AG04450 (cell line): ENCODE data around the gene PHLDA2. TPM values are rescaled to one million over a fixed set of nuclear protein-coding genes. Genes with fewer than 3 reads are reported as not detected.

Experiments
- CTCF ChIA-PET: fragments of 300-600, 350-600 bp; formaldehyde crosslinking; extraction: SDS; loops from one replicate; lab custom pipeline; 2022; ENCODE audit warnings: antibody characterized with exemption, inconsistent platforms; lab: Charles Lee
- POLR2A ChIA-PET: fragments of 350-600 bp; formaldehyde crosslinking; extraction: SDS; loops from one replicate; lab custom pipeline; 2021; ENCODE audit warnings: antibody characterized with exemption, inconsistent platforms; lab: Yijun Ruan, JAX
- DNase-seq: peaks from one replicate; pipeline ENCODE4 v3.0.0-alpha.2; 2011; ENCODE audit warnings: low read depth, low spot score
- H3K27ac ChIP-seq: one replicate; pipeline ENCODE4 v1.5.1; 2012; ENCODE audit warnings: low read depth, low read length, control low read depth
- H3K27me3 ChIP-seq: one replicate; pipeline ENCODE4 v1.6.0; 2012; ENCODE audit warnings: low read length; ENCODE audit not compliant: control insufficient read depth, insufficient read depth
- H3K4me3 ChIP-seq: 2 replicates; pipeline ENCODE4 v1.5.1; 2011; ENCODE audit warnings: mild to moderate bottlenecking, low read depth, low read length, control low read depth
- H3K9me3 ChIP-seq: 2 replicates; pipeline ENCODE4 v1.5.1; 2012; ENCODE audit warnings: low read length; ENCODE audit not compliant: control insufficient read depth, insufficient read depth
- CTCF ChIP-seq: IDR thresholded peaks from 2 replicates; pipeline ENCODE4 v1.5.1; 2011; ENCODE audit warnings: low read depth, low read length, control low read depth, inconsistent platforms
- polyA plus RNA-seq: library from polyadenylated mRNA; depleted of rRNA; stranded (reverse); fragments of >200 nt; gene quantifications from 2 replicates; pipeline ENCODE4 v1.2.3, GENCODE V29; 2011

PHLDA2 gene
- polyA plus RNA-seq, 1 experiment: 9.6 TPM

GRCh38 chr11:2961080-2961479 is 31.9 kb upstream of the PHLDA2 start:
- POLR2A ChIA-PET: no interaction called here
- Histone ChIP-seq H3K27me3 (no peaks in the 10 kb centered on the region), H3K9me3 (no peaks in the 10 kb centered on the region), H3K27ac (no peak overlapping the region), H3K4me3 (no peak overlapping the region)
- TF ChIP-seq CTCF: no peak
- CTCF ChIA-PET: interaction anchor here (0.6 kb wide), 1 partner anchor 68 kb away, joined by 4 read pairs; no protein-coding TSS in a partner anchor
- no peak for DNase-seq

GRCh38 chr11:2960139-2960538 is 30.9 kb upstream of the PHLDA2 start:
- TF ChIP-seq CTCF: no peak
- ChIA-PET CTCF (no interaction called here), POLR2A (no interaction called here)

GRCh38 chr11:2958251-2958650 is 29.0 kb upstream of the PHLDA2 start:
- no peak overlapping the region for H3K27ac ChIP-seq
- no peaks in the 10 kb centered on the region for H3K9me3 ChIP-seq
- ChIA-PET CTCF (no interaction called here), POLR2A (interaction anchor here (0.7 kb wide), 1 partner anchor 12 kb away, joined by 3 read pairs; no protein-coding TSS in a partner anchor)
- no peak for DNase-seq
- no peak for TF ChIP-seq CTCF
- no peak overlapping the region for H3K4me3 ChIP-seq
- H3K27me3 ChIP-seq: no peaks in the 10 kb centered on the region

More at GRCh38 chr11:2960139-2960538, 30.9 kb upstream of the PHLDA2 start:
- Histone ChIP-seq H3K27me3 (no peaks in the 10 kb centered on the region), H3K9me3 (no peaks in the 10 kb centered on the region), H3K27ac (no peak overlapping the region), H3K4me3 (no peak overlapping the region)
- no peak for DNase-seq

DNA sequence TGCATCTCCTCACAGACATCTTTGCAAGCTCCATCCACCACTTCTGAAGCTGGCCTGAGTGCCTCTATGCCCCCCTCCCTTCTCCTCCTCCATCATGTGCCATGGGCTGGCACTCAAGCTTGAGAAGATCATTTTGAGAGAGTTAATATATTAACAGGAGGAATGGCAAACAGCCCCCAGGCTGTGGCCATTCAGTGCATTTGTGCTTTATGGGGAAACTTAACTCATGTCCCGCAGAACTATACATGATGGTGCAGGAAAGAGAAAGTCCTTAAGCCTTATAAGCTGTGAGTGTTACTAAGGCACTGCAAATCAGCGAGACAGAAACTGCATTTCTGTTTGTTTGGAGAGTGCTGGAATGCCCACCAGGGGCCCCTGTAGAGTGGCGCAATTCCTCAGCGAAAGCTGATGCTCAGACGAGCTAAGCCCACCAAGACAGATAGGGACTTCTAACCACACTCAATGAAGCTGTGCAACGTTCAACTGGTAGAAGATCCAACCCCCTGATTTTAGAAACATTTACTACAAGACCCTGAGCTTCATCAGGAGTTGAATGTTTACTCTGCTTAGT is 26.8 kb upstream of the PHLDA2 start:
- ChIA-PET POLR2A (interaction anchor here (0.7 kb wide), 1 partner anchor 26 kb away, joined by 3 read pairs; no protein-coding TSS in a partner anchor), CTCF (interaction anchor here (0.8 to 1.3 kb wide), 5 partner anchors 16 to 34 kb away, joined by 3 to 7 read pairs (median 4); no protein-coding TSS in a partner anchor)
- Histone ChIP-seq H3K4me3 (no peak overlapping the region), H3K27me3 (no peaks in the 10 kb centered on the region), H3K9me3 (no peaks in the 10 kb centered on the region; the same call in 1 of the 2 replicates), H3K27ac (no peak overlapping the region)
- TF ChIP-seq CTCF: peak; percentile 29
- DNase-seq: no peak

GRCh38 chr11:2954263-2954662 is 25.0 kb upstream of the PHLDA2 start:
- H3K9me3 ChIP-seq: no peaks in the 10 kb centered on the region; the same call in 1 of the 2 replicates
- POLR2A ChIA-PET: no interaction called here
- DNase-seq: no peak
- no peak overlapping the region for H3K4me3 ChIP-seq
- H3K27me3 ChIP-seq: no peaks in the 10 kb centered on the region
- no peak overlapping the region for H3K27ac ChIP-seq
- CTCF ChIA-PET: interaction anchor here (0.5 to 1.4 kb wide), 3 partner anchors 35 to 137 kb away, joined by 3 to 4 read pairs (median 3); no protein-coding TSS in a partner anchor
- TF ChIP-seq CTCF: no peak
